AG10803 (cell line): ENCODE measurements around the gene ZIC5.

Source experiments
- DNase-seq: peaks from one replicate; pipeline ENCODE4 v3.0.0; 2010; ENCODE audit warnings: low read depth
- H3K4me3 ChIP-seq: 2 replicates; pipeline ENCODE4 v1.5.1; 2011; ENCODE audit warnings: mild to moderate bottlenecking, low read length, control low read depth
- CTCF ChIP-seq: conservative IDR thresholded peaks from 2 replicates; pipeline ENCODE4 v1.5.1; 2011; ENCODE audit warnings: mild to moderate bottlenecking, low read length, control low read depth, inconsistent platforms

The ZIC5 gene

DNA sequence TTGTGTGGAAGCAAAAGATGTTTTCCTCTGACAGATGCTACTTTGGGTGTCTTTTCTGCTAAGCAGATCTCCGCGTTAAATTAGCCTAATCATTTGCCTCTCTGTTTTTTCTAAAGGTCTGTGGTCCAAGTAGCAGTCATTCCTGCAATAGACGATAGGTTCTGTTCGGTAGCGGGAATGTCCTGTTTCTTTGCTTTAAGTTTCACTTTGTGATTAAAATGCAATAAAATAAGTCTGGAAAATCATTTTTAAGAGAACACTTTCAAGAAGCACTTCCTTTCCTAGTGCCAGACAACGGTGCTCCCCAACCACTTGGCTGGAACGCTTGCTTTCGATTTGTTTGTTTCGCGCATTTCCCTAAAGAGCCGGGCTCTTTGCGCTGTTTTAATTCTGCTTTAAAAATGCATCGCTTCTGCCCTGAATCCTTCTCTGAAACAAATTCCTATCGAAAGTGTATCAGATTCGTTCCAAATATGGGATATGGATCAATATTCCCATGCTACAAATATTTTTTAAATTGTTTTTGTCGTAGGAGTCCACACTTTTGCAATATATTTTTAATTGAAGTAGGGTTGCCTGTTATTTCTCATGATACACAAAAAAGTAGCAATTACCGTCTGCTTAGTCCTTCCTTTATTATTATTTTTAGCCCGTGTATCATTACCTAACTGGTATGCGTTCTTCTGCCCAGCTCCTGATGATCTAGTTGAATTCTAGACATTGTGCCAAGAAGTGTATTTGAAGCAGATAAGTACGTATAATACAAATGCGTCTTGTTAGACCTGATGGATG lies 24.2 kb upstream of the ZIC5 start:
- no peak for DNase-seq
- no peak for TF ChIP-seq CTCF
- no peak overlapping the region for H3K4me3 ChIP-seq

DNA sequence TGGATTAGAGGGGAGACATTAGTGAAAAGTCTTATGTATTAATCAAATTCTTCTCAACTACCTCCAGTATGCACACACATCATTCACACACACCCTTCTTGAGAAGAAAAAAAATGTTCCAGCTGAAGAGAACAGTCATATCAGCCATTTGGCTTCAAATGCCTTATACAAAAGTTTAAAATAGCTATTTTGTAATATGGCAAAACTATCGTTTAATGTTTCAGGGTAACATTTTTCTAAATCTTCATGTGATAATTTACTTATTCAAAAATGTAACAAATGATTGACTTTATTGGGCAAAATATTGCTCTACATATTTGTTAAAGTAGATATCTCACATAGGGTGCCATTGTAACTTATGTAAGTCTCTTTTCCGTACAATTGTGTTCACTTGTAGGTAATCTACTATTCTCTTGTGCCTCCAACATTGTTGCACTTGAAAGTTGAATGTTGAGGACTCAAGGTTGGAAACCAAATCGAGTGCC lies 23.6 kb upstream of the ZIC5 start:
- no peak for TF ChIP-seq CTCF
- no peak overlapping the region for H3K4me3 ChIP-seq
- DNase-seq = no peak

DNA sequence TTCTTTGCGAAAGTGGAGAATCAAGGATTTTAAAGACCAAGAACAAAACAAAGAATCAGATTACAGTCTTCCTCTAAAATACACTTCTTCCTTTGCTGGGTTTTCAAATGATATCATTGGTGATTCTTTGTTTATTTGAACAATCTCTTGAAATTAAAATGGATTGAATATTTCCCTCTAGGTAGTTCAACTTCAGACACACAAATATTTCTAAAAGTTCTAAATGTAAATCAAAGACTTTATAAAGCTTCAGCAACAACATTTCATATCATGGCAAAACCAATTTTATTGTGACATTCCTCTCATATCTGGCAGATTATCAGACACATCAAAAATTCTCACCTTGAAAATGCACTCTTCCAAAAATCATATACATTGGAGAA lies 23.1 kb upstream of the ZIC5 start:
- no peak overlapping the region for H3K4me3 ChIP-seq
- DNase-seq = no peak
- no peak for TF ChIP-seq CTCF

DNA sequence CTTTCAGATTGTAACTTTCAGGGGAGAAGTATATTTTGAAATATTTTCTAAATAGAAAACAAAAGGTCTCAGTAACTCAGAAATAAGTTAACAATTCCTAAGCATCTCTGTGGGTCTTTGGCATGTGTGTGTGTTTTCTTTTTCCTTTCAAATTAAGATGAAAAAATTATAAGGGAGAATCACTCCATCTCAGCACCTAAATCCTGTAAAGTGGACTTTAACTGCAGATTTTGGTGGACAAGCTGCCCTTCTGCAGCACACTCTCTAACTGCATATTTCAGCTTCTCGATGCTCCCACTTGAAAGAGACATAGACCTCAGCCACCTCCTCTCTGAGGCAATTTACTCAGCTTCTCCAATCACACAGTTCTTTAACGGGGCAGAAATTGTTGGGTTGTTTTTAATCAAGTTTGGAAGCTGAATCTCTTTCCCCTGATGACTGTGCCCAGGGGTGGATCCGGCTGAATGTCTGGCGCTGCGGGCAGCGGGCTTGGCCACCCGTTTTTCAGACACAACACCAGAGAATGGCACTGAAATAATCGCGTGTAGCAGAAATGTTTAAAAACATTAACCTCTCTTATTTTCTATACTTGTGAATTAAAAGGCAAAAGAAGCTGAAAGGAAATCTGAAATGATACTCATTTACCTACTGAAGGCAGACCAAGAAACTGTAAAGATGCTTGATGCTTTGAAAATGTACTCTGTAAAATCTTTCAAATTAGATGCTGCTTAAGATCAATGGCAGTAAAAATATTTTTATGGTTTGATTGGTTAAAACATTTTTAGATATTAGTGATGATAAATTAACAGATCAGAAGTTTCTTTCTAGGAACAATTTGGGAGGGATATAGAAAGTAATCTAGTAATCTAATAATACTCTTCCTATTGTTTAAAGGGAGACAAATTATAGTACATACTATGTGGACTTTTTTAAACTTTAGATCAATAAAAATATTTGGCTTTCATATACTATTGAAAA lies 22.4 kb upstream of the ZIC5 start:
- no peak for TF ChIP-seq CTCF
- no peak for DNase-seq
- H3K4me3 ChIP-seq = no peak overlapping the region

DNA sequence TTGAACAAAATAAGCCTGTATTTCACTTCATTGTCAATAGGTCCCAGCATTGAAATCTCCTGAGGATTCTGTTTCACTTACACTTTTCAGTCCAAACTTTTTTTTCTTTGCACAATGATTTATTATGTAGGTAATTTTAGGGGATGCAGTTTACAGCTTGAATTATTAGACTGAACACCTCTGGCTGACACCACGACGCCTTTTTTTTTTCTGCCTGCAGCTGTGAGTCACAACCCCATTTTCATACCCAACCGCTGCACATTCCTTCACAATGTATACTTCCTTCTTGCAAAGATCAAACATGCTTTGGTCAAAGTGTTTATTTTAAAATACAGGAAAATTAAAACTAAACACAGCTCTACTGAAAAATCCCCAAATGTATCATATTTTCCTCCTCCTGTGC lies 21.4 kb upstream of the ZIC5 start:
- TF ChIP-seq CTCF = no peak
- H3K4me3 ChIP-seq = no peak overlapping the region
- no peak for DNase-seq

- no peak for TF ChIP-seq CTCF
- DNase-seq = no peak
- no peak overlapping the region for H3K4me3 ChIP-seq
These were observed 20.5 kb upstream of the ZIC5 start for GRCh38 chr13:99991828-99992775.
